Stimulated activated CD8-positive, alpha-beta memory T cell treated with anti-CD3 and anti-CD28 coated beads, Interleukin-15, amount 100 ng/mL, for 48 hours (primary cell): ENCODE results near the gene RASIP1.
A peak's percentile ranks its signal among the peaks of the same experiment; 100 is the strongest.
"Not testable (repeated sequence)": the region's sequence is repeated elsewhere in the genome, so short reads cannot be mapped to it uniquely, and the experiment has no call there.

Source experiments
- DNase-seq, 2 donors: peaks; one replicate each; pipeline ENCODE4 v3.0.0-alpha.2; 2020; ENCODE audit warnings: low read depth in 2 of 2

RASIP1 gene

GRCh38 chr19:48713041-48713863 lies 27.2 kb downstream of the RASIP1 start:
- no peak for DNase-seq

- DNase-seq: no peak
These were observed 29.2 kb downstream of the RASIP1 start for GRCh38 chr19:48711106-48711662.

- no peak for DNase-seq
These were observed 31.9 kb downstream of the RASIP1 start for GRCh38 chr19:48708471-48708870.

DNA sequence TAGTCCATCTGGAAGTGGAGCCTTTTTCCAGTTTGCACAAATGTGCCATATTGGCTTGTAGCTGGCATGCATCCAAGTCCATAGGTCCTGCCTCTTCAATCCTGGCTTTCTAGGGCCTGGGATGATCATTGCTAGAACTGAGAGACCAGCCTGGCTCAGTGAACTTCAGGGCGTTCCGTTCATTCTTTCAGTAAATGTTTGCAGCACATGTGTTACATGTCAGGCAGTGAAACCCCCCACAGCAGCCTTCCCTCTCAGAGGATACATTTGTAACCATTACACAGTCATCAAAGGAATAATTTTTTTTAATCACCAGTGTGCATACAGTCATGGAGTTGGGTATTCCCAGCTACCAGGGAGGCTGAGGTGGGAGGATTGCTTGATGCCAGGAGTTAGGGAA lies 35.0 kb downstream of the RASIP1 start:
- DNase-seq: no peak

DNA sequence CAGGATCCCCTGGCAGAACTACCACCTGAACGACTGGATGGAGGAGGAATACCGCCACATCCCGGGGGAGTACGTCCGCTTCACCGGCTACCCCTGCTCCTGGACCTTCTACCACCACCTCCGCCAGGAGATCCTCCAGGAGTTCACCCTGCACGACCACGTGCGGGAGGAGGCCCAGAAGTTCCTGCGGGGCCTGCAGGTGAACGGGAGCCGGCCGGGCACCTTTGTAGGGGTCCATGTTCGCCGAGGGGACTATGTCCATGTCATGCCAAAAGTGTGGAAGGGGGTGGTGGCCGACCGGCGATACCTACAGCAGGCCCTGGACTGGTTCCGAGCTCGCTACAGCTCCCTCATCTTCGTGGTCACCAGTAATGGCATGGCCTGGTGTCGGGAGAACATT lies 37.1 kb downstream of the RASIP1 start:
- no peak for DNase-seq

DNA sequence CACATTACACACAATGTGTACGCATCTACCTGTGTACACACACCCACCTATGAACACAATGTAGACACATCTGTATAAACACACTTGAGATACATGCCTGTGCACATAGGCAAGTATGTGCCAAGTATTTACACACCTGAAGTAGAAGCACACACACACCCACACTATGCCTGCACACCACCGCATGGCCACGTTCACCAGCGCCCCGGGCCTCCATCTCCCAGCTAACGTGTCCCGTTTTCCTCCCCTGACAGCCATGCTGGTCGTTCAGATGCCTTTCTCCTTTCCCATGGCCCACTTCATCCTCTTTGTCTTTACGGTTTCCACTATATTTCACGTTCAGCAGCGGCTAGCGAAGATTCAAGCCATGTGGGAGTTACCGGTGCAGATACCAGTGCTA lies 37.7 kb downstream of the RASIP1 start:
- no peak for DNase-seq

DNA sequence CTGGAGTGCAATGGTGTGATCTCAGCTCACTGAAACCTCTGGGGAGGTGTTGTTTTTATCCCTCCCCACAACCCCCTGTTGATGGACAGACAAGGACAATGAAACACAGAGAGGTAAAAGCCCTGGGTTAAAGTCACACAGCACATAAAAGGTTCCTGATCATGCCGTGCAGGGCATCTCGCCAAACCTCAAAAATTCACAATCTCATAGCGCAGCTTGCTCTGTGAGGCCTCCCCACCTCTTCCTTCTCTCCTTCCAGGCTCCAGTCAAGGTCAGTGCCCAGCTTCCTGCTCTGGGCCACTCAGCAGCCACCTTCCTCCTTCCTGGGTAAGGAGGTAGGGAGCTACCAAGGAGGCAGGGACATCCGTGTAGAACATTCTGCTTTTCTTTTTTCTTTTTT lies 42.4 kb downstream of the RASIP1 start:
- no peak for DNase-seq

DNA sequence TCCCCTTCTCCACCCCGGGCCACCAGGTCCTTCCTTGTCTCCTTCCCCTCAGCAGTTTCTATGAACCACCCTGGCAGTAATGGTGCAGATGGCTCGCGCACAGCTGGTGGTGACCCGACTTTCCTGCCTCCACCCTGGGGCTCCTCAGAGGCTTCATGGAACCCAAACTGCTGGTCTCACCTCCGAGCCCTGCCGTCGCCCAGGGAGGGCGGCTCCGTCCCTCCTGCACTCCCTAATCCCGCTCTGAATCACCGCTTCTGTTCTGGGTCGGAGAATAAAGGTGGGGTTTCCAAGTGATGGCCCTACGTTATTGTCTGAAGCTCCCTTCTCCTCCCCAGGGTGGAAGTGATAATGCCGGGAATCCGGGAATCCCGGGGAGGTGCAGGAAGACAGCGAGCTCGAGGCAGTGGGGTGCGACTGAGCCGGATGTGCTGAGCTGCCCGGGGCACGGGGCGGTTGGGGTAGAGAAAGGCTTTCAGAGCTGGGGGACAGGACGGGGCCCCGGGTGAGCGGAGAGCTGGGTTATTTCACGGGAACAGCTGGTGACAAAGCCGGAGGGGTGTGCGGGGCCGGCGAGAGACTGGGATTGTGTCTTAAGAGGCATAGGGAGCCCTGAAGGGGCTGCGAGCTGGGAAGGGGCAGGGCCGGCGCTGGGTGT lies 43.9 kb downstream of the RASIP1 start:
- no peak for DNase-seq

- DNase-seq: no peak
These were observed 44.6 kb downstream of the RASIP1 start, which contains the start of gene FUT2 for GRCh38 chr19:48695743-48696352. Gene FUT2, plus strand, starts transcription at chr19:48695971. Its CDS starts 6,986 bp downstream, at chr19:48702957.

- DNase-seq: not testable (repeated sequence)
These were observed 46.8 kb downstream of the RASIP1 start for GRCh38 chr19:48693629-48694028.

GRCh38 chr19:48689449-48689848 lies 51.0 kb downstream of the RASIP1 start:
- DNase-seq: no peak

- DNase-seq: no peak
These were observed 52.6 kb downstream of the RASIP1 start for GRCh38 chr19:48687776-48688175.

GRCh38 chr19:48686637-48687036 lies 53.8 kb downstream of the RASIP1 start:
- not testable (repeated sequence) for DNase-seq

DNA sequence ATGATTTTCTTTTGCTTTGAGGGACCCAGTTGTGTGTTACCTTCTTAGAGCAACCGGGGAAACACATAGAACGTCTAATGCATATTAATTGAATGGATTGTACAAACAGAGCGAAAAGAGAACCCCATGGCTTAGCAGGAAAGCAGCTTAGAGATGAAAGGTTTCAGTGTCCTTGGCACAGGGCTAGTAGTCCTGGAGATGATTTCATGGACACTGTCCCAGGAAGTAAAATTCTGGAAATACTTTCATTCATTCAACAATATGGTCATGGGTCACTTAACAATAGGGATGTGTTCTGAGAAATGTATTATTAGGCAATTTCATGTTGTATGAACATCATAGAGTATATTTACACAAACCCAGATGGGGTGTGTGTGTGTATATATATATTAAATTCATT lies 54.3 kb downstream of the RASIP1 start:
- no peak for DNase-seq

DNA sequence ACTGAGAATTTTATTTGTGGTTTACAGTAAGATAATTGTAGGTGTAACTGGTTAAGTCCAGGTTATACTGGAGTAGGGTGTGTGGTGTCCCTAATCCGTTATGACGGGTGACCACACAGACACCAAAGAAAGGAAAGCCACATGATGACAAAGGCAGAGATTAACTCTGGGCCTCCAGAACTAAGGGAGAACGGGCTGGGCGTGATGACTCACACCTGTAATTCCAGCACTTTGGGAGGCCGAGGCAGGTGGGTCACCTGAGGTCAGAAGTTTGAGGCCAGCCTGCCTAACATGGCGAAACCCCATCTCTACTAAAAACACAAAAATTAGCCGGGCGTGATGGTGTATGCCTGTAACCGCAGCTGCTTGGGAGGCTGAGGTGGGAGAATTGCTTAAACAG lies 54.8 kb downstream of the RASIP1 start:
- no peak for DNase-seq

DNA sequence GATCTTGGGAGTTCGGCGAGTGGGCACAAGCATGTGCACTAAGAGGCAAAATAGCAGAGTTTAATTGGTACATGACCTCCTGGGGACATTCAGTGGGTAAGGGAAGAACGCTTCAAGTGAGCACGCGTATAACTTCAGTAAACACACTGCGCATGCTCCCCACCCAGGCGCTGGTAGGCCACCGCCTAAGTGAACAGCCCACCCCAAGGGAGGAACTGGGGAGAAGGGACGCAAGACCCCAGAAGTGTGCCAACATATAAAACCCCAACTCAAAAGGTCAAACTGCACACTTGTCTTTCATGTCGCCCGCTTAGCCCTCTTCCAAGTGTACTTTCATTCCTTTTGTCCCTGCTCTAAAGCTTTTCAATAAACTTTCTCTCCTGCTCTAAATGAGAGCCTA lies 57.1 kb downstream of the RASIP1 start:
- peak in 1 of 2 donors; percentile 20 for DNase-seq

DNA sequence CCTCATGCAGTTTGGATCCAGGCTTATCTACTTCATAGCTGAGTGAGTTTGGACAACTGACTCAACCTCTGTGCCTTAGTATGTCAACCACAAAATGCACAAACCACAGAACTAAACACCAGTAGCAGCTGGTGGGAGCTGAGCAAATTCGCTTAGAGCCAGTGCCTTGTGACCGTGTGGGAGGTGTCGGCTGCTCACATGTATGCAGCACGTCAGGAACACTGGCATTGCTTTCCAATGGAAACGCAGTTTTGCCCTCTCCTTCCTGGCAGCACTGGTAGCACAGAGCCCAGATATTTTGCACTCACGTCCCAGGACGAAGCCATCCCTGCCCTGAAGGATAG lies 59.3 kb downstream of the RASIP1 start:
- DNase-seq: no peak

DNA sequence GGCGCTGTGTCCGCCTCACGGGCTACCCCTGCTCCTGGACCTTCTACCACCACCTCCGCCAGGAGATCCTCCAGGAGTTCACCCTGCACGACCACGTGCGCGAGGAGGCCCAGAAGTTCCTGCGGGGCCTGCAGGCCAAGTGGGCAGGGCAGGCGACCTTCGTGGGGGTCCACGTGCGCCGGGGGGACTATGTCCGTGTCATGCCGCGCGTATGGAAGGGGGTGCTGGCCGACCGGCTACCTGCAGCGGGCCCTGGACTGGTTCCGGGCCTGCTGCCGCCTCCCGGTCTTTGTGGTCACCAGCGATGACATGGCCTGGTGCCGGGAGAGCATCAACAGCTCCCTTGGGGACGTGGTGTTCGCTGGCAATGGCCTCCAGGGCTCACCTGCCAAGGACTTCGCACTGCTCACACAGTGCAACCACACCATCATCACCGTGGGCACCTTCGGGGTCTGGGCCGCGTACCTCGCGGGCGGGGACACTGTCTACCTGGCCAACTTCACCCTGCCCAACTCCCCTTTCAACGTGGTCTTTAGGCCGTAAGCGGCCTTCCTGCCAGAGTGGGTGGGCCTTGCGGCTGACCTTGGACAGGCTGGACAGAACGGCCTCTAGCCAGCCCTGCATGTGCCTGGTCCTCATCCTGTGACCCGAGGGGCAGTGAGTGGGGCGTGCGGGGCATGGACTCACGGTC lies 59.8 kb downstream of the RASIP1 start:
- no peak for DNase-seq

DNA sequence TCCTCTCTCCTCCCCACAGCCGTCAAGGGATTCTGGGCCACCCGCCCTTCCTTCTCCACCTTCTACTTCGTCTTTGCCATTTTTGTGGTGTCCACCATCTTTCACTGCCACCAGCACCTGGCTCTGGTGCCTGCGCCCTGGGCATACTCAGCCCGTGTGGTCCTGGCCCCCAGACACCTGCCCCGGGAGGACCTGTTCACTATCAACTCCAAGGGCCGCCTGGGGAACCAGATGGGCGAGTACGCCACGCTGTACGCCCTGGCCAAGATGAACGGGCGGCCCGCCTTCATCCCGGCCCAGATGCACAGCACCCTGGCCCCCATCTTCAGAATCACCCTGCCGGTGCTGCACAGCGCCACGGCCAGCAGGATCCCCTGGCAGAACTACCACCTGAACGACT lies 60.4 kb downstream of the RASIP1 start:
- not testable (repeated sequence) for DNase-seq

- no peak for DNase-seq
These were observed 62.2 kb downstream of the RASIP1 start for GRCh38 chr19:48678201-48678600.

GRCh38 chr19:48676887-48677286 lies 63.5 kb downstream of the RASIP1 start:
- no peak for DNase-seq

DNA sequence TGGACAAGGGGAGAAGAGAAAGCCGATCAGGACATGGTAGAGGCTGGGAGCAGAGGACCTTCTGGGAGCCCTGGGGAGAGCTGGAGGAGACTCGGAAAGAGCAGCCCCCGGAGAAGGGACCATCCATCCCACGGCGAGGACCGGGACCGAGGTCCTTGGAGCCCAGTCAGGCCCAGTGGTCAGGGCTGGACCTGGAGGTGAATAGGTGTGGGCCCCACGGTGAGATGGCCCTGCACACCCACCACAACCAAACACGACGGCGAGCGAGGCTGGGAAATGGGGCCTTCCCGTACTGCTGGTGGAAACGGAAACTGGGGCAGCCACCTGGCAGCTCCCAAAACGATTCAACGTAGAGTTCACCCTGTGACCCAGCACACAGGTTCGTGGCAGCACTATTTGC lies 63.9 kb downstream of the RASIP1 start:
- no peak for DNase-seq
